ENCODE results near the gene GSN. TPM values are rescaled to one million over a fixed set of nuclear protein-coding genes. Genes with fewer than 3 reads are reported as not detected.

Gene GSN
- total RNA-seq, 1 experiment from 2014 or later: 100 TPM

DNA sequence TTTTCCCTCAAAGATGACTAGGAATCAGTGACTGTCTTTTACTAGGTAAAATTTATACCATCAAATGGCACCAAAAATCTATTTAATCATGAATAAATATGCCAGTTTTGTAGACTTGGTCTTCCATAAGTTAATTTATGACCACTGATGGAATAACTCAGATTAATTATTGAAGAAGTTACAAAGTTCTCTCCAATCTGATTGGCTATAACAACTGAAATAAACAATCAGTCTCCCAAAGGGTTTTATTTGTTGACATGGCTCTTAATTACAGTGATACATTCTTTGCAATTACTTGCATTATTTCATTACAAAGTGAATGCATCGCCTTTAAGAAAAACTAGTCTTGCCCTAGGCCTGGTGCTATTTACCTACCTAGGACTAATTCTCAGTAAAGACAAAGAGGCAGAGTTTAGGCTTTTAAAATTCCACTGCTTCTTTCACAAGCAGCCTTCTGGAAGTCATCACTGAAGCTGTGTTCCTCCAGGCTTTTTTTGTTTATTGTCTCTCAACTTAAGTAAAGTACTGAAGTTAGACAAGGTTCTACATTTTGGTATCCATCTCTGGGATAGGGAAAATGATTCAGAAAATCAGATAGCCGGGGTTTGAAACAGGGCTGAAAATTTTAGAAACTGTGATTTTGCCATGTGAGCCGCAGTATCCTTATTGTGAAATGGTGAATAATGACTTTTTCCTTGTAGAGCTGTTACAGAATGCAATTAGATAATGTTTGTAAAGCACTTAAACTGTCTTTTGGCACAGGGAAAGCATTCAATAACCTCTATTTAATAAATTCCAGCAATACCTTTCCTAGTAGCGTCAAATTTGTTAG is 99.6 kb downstream of the GSN start:
- Mint-ChIP-seq H3K4me3 (ENCODE audit: unreplicated experiment) (peak overlapping the region; percentile 70), H3K27me3 (ENCODE audit: insufficient read depth, unreplicated experiment) (no peaks in the 10 kb centered on the region), H3K9me3 (ENCODE audit: unreplicated experiment) (peaks cover 12% of the 10 kb centered on the region), H3K36me3 (ENCODE audit: insufficient read depth, unreplicated experiment) (peaks cover 6% of the 10 kb centered on the region), H3K27ac (ENCODE audit: unreplicated experiment) (peak overlapping the region; percentile 77), H3K4me1 (ENCODE audit: low read depth, unreplicated experiment) (peaks cover 27% of the 10 kb centered on the region)
- no peaks in the 10 kb centered on the region for H3K36me3 ChIP-seq (ENCODE audit: control insufficient read depth, insufficient read depth, low read length)
- ChIA-PET POLR2A (interaction anchor here (0.8 kb wide), 1 partner anchor 81 kb away, joined by 5 read pairs; no protein-coding TSS in a partner anchor), CTCF (interaction anchor here (0.5 kb wide), 1 partner anchor 17 kb away, joined by 3 read pairs; no protein-coding TSS in a partner anchor)
- no TSS peak for BruUV-seq (replicated peaks)
- no peak overlapping the region for H3K4me3 ChIP-seq (ENCODE audit: low read depth, low read length)
- peaks cover 58% of the 10 kb centered on the region for H3K4me1 ChIP-seq
- H3K9me3 ChIP-seq: no peaks in the 10 kb centered on the region
- no peaks in the 10 kb centered on the region for H3K27me3 ChIP-seq (replicated peaks; ENCODE audit: control insufficient read depth, insufficient read depth, low read length)
- no peak for TF ChIP-seq CTCF (IDR thresholded peaks at IDR 0.05; ENCODE audit: insufficient read depth in 1 of 2, low read depth in 1 of 2, low read length in 1 of 2, severe bottlenecking in 1 of 2, unreplicated experiment in 1 of 2)
- no peak for DNase-seq
- intact Hi-C loops (cut with micrococcal nuclease; ENCODE audit: unreplicated experiment): loop anchor here (1.0 kb wide), 1 partner anchor 47 kb away; no protein-coding TSS in a partner anchor

DNA sequence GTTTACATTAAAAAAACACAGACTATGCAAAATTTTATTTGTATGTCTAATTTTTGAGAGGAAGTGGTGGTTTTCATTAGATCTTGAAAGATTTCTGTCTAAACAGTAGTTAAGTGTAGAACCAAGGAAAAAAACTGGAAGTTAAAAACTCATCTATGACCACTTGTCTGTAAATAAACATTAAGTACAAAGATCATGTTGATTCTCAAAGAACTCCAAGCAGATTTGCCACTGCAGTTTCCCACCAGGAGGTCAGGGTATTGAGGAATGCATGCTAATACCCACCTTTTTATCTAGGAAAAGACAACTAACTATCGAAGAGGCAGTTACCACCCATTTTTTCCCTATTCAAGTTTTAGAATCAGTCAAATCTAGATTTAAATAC is 100.2 kb downstream of the GSN start:
- Mint-ChIP-seq H3K27ac (ENCODE audit: unreplicated experiment) (peak overlapping the region; percentile 77), H3K4me1 (ENCODE audit: low read depth, unreplicated experiment) (peaks cover 28% of the 10 kb centered on the region), H3K4me3 (ENCODE audit: unreplicated experiment) (peak overlapping the region; percentile 70), H3K9me3 (ENCODE audit: unreplicated experiment) (peaks cover 12% of the 10 kb centered on the region), H3K36me3 (ENCODE audit: insufficient read depth, unreplicated experiment) (peaks cover 6% of the 10 kb centered on the region), H3K27me3 (ENCODE audit: insufficient read depth, unreplicated experiment) (no peaks in the 10 kb centered on the region)
- ChIA-PET POLR2A (interaction anchor here (0.8 kb wide), 1 partner anchor 81 kb away, joined by 5 read pairs; no protein-coding TSS in a partner anchor), CTCF (interaction anchor here (0.5 kb wide), 1 partner anchor 18 kb away, joined by 3 read pairs; no protein-coding TSS in a partner anchor)
- DNase-seq: peak; percentile 52 to 67
- no peaks in the 10 kb centered on the region for H3K27me3 ChIP-seq (replicated peaks; ENCODE audit: control insufficient read depth, insufficient read depth, low read length)
- no TSS peak for BruUV-seq (replicated peaks)
- H3K4me1 ChIP-seq: peaks cover 58% of the 10 kb centered on the region
- intact Hi-C loops (cut with micrococcal nuclease; ENCODE audit: unreplicated experiment): loop anchor here (1.0 kb wide), 1 partner anchor 48 kb away; no protein-coding TSS in a partner anchor
- H3K36me3 ChIP-seq (ENCODE audit: control insufficient read depth, insufficient read depth, low read length): no peaks in the 10 kb centered on the region
- no peak overlapping the region for H3K4me3 ChIP-seq (ENCODE audit: low read depth, low read length)
- no peaks in the 10 kb centered on the region for H3K9me3 ChIP-seq
- no peak for TF ChIP-seq CTCF (IDR thresholded peaks at IDR 0.05; ENCODE audit: insufficient read depth in 1 of 2, low read depth in 1 of 2, low read length in 1 of 2, severe bottlenecking in 1 of 2, unreplicated experiment in 1 of 2)

- Histone ChIP-seq H3K27me3 (replicated peaks; ENCODE audit: control insufficient read depth, insufficient read depth, low read length) (no peaks in the 10 kb centered on the region), H3K4me1 (peaks cover 62% of the 10 kb centered on the region), H3K9me3 (no peaks in the 10 kb centered on the region), H3K4me3 (ENCODE audit: low read depth, low read length) (peak overlapping the region; percentile 47; the same call in 1 of the 2 replicates), H3K36me3 (ENCODE audit: control insufficient read depth, insufficient read depth, low read length) (no peaks in the 10 kb centered on the region)
- H3K27ac Mint-ChIP-seq (ENCODE audit: unreplicated experiment): peak overlapping the region; percentile 77
- peaks cover 28% of the 10 kb centered on the region for H3K4me1 Mint-ChIP-seq (ENCODE audit: low read depth, unreplicated experiment)
- no peaks in the 10 kb centered on the region for H3K27me3 Mint-ChIP-seq (ENCODE audit: insufficient read depth, unreplicated experiment)
- peaks cover 12% of the 10 kb centered on the region for H3K9me3 Mint-ChIP-seq (ENCODE audit: unreplicated experiment)
- intact Hi-C loops (cut with micrococcal nuclease; ENCODE audit: unreplicated experiment): loop anchor here (1.0 kb wide), 1 partner anchor 48 kb away; no protein-coding TSS in a partner anchor
- CTCF ChIA-PET: no interaction called here
- POLR2A ChIA-PET: no interaction called here
- peak overlapping the region; percentile 70 for H3K4me3 Mint-ChIP-seq (ENCODE audit: unreplicated experiment)
- no TSS peak for BruUV-seq (replicated peaks)
- H3K36me3 Mint-ChIP-seq (ENCODE audit: insufficient read depth, unreplicated experiment): peaks cover 6% of the 10 kb centered on the region
- TF ChIP-seq CTCF (IDR thresholded peaks at IDR 0.05; ENCODE audit: insufficient read depth in 1 of 2, low read depth in 1 of 2, low read length in 1 of 2, severe bottlenecking in 1 of 2, unreplicated experiment in 1 of 2): no peak
- no peak for DNase-seq
Measured at GRCh38 chr9:121368745-121369144, 100.8 kb downstream of the GSN start.
